Stimulated activated CD8-positive, alpha-beta memory T cell treated with anti-CD3 and anti-CD28 coated beads, Interleukin-15, amount 100 ng/mL, for 4 hours (primary cell): ENCODE measurements around the gene UBE3B.

Experiments used
- DNase-seq, 2 donors: peaks; one replicate each; pipeline ENCODE4 v3.0.0-alpha.2; 2020; ENCODE audit warnings: low read depth in 2 of 2

Gene UBE3B

DNA sequence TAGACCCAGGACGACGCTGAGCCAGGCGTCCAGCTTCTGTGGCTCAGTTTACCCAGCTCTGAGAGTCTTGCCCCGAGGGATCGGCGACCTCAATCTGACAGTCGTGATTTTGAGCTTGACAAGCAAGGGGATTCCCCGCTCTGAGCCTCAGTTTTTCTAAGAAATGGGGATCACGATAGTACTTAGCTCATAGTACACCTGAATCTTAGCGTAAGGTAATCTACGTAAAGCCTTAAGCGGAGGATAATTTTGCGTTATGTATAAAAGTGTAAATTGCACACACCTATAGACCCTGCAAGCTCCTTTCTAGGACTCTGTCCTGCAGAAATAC, 96.4 kb downstream of the UBE3B start:
- no peak for DNase-seq

DNA sequence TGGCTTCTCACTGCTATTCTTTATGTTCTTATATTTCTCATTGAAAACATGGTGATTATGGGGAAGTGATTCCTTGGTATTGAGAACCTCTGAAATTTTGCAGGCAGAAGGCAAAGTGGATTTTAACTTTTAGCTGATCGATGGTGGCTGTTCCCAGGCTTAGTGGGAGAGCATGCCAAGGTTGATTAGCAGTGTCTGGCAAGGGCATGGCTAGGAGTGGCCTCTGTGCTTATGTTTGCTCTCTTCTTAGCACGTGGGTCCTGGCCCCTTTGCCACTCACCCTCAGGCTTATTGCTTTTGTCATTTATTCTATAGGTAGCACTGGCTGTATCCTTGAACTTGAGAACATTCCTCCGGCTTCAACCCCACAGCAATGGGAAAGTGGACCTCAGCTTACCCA, 98.2 kb downstream of the UBE3B start:
- no peak for DNase-seq

DNA sequence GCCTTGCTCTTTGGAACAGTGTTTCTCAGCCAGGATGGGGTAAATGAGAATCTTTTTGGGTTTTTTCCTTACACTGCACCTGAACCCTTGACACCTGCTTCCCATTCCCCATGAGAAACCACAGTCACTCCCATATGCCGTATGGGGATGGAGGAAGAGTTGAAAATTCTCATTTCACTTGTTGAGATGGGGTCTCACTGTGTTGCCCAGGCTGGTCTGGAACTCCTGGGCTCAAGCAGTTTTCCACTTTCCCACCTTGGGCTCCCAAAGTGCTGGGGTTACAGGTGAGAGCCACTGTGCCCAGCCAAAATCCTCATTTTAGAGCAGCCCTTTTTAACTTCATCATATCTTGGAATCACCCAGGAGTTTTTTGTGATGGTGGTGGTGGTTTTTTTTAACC, 99.9 kb downstream of the UBE3B start:
- no peak for DNase-seq

DNA sequence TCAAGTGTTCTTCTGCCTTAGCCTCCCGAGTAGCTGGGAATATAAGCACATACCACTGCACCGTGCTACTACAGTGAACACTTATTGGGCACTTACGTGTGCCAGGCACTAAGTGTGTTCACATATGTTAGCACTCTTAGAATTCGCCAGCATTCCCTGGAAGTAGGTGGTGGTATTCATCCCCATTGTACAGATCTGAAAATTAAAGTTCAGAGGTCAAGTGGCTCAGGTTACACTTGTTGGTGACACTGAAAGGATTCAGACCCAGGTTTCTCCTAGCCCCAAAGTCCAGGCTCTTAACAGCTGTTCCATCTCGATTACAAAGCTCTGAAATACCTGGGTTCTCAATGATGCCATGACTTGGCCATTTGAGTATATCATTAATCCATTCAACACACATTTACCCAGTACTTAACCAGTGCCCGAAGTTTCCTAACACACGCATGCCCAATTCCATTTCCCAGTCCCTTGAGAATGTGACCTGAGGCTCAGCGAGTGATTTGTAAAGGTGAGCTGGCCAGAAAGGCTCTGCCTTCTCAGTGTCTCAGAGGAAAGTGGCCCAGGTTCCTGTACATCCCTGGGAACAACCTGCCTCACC, 101.0 kb downstream of the UBE3B start:
- no peak for DNase-seq

DNA sequence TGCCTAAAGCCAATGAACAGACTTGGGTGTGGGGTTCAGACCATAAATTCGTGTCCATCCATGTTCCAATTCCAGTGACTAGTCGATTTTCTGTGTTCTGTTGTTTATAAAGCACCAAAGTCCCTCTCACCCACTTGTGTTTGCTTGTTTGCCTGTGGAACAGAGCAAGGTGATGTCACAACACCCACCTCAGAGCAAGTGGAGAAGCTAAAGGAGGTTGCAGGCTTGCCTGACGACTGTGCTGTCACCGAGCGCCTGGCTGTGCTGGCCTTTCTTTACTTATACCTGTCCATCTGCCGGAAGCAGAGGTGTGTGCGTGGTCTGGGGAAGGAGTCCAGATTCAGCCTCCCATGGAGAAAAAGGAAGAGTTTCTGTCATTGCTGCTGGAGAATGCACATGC, 102.2 kb downstream of the UBE3B start:
- no peak for DNase-seq

DNA sequence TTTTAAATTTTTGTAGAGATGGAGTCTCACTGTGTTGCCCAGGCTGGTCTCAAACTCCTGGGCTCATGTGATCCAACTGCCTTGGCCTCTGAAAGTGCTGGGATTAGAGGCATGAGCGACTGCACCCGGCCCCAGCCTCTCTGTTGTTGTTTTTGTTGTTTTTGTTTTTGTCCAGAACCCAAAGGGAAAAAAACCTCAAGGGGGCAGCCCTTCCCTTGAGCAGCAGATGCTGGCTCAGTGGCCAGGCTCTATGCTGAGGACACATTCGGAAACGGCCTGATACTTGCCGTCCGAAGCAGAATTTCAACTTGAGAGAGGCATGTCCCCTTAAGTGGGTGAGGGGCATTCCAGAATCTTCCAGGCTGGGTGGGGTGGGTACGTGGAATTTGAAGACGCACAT, 102.8 kb downstream of the UBE3B start:
- DNase-seq: no peak

DNA sequence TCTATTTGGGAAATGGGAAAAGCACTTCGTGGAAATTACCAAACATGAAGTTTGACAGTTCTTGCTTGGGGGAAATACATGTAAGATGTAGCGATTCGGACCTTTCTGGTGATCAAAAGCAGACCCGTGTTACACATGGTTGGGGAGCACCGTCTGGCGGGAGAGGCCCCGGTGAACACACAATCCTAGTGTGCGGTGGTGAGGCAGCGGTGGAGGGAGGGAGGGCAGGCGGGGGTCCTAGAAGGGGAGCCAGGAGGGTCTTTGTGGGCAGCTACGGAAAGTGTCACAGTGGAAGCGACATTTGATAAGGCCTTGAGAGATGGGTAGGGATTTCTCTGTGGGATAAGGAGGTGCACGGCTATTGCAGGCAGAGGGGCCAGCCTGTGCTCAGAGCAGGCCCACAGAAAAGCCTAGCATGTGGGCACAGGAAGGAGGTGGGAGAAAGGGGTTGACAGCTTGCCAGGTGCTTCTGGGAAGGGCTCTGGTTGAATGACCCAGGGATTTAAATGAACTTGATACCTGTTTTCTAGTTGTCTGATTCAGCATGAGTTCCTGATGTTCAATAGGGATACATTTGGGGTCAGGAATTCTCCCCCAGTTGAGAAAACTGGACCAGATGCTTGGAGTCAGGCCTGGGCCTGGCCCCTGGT, 103.4 kb downstream of the UBE3B start:
- DNase-seq: no peak

DNA sequence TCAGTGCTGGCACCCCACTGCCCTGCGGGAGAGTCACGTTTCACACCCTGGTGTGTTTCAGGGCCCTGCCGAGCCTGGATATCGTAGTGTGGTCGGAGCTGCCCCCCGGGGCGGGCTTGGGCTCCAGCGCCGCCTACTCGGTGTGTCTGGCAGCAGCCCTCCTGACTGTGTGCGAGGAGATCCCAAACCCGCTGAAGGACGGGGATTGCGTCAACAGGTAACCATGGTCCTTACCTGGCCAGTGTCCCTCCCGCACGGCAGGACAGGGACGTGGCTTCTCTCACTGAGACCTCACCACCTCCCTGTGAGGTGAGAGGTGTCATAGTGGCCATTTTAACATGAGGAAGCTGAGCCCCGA, 103.9 kb downstream of the UBE3B start:
- DNase-seq: no peak

DNA sequence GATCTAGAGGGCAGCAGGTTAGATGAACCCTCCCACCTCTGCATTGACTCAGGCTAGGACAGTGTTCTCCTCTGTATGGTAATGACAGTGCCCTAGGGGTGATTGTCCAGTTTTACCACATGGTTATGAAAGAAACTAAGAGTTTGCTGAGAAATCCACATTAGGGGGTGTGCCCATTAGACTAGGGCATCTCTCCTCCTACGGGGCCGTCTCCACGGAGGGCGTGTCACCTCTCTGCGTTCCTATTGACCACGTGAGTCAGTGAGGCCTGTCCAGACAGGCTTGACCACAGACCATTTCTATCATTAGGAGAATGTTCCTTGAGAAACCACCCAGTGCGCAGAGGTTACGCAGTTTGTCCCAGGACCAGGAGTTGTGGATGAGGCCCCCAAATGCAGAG, 104.4 kb downstream of the UBE3B start:
- no peak for DNase-seq

DNA sequence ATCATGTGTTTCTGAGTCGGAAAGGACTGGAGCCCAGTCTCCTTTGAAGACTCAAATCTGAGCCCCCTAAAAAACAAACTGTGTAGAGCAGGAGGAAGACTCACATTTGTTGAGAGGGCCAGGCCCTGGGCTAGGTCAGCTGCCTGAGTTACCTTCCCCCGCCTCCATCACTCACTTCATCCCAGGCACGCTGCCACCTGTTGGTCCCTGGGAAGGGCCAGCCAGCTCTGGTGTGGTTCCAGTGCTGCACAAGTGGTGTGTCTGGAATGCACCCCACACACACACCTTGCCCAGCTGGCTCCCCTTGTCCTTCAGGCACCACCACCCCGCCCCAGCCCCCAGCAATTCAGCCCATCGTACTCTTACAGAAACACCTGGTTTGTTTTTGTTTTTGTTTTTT, 105.2 kb downstream of the UBE3B start:
- DNase-seq: no peak

DNA sequence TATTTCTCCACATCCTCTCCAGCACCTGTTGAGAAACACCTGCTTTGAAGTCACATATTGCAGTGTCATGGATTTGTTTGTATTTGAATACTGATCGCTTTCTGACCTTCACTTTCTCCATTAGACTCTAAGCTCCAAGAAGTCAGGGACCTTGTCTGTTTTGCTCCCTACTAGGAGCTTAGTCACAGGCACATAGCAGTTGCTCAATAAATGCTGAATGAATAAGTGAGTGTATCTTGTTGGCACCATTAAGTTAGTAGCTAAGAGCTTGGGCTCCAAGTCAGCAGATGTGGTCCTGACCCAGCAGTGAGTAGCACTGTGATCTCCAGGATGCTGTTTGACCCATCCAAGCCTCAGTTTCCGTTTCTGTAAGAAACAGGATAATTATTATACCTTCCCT, 106.3 kb downstream of the UBE3B start:
- DNase-seq: no peak
